Activated T-cell treated with anti-CD3 and anti-CD28 coated beads, Interleukin-2, amount 50 U/mL, for 1 hour (primary cell): ENCODE results near the gene LAPTM5.
A peak's percentile ranks its signal among the peaks of the same experiment; 100 is the strongest.
"Not testable (repeated sequence)": the region's sequence is repeated elsewhere in the genome, so short reads cannot be mapped to it uniquely, and the experiment has no call there.

Experiments used
- DNase-seq: peaks from one replicate; pipeline ENCODE4 v3.0.0-alpha.2; 2020

LAPTM5 gene

DNA sequence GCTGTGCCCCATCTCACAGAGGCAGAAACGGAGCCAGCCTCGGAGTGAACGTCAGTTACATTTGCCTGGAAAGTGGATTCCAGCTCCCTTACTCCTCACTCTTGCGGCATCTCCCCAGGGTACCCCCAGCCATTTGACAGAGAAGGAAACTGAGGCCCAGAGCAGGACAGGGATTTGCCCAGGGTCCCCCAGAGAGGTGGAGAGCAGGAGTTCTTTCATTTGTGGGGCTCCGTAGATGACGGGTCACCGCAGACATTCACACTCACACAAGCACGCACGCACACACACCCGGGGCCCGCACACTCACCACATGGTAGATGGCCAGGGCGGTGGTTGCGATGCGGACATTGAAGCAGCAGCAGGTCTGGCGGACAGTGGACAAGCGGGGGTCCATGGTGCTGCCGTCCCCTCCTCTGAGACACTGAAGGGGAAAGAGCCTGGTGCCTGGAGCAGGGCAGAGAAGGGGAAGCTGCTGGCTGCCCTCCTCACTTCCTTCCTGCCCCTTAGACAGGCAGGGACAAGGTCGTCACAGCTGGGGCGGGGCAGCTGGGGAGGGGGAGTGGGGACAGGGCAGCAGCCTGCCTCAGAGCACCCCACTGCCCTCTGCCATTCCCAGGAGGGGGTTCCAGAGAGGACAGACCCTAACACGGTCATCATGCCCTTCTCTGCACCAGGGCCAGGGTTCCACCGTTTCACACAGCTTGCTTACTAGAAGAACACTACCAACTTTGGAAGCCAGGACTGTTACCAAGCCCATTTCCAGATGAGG is at the start of gene LAPTM5:
Gene LAPTM5, minus strand, starts transcription at position 423 of the 769 bp plus-strand sequence. Its CDS starts 29 bp downstream, at position 394.
- peak; percentile 73 for DNase-seq

GRCh38 chr1:30806381-30807317 is 49.1 kb upstream of the LAPTM5 start:
- no peak for DNase-seq

GRCh38 chr1:30805304-30806003 is 47.9 kb upstream of the LAPTM5 start:
- DNase-seq: no peak

GRCh38 chr1:30804822-30805221 is 47.2 kb upstream of the LAPTM5 start:
- DNase-seq: no peak

DNA sequence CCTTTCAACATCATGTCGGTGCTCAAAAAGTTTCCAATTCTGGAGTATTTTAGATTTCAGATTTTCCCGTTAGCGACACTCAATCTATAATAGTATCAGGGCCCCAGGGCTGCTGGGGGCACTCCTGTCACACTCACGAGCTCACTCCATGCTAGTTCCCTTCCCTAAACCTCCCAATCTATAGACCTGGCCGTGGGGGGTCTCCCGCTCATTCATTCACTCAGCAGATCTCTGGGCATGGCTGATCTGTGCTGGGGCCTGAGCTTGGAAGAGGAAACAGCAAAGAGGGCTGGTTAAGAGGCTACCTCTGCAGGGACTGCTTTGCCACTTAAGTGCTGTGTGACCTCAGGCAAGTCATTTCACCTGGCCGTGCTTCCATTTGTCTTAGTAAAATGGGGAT is 46.8 kb upstream of the LAPTM5 start:
- no peak for DNase-seq

- no peak for DNase-seq
Observed at GRCh38 chr1:30803562-30803961, 46.0 kb upstream of the LAPTM5 start.

DNA sequence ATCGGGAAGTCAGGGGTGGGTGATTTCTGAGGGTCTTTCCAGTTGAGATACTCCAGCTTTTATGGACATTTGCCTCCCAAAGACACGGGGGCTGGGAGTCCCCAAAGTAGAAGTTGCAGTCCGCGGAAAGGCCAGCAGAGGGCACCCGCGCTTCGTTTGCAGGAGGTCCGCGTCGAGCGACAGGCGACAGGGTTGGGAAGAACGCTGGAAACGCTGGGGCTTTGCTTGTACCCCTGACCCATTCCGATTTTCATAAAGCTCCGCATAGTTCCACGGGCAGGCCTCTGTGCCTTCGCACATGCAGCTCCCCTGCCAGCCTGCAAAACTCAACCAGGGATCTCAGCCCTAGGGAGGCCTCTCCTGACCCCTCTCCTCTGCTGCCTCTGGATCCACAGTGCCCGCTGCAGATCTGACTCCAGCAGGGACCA is 44.2 kb upstream of the LAPTM5 start:
- peak; percentile 85 for DNase-seq

- DNase-seq: no peak
Observed at GRCh38 chr1:30799233-30799511, 41.6 kb upstream of the LAPTM5 start.

- DNase-seq: no peak
Observed at GRCh38 chr1:30798389-30799232, 41.0 kb upstream of the LAPTM5 start.

GRCh38 chr1:30795026-30795425 is 37.5 kb upstream of the LAPTM5 start:
- DNase-seq: no peak

DNA sequence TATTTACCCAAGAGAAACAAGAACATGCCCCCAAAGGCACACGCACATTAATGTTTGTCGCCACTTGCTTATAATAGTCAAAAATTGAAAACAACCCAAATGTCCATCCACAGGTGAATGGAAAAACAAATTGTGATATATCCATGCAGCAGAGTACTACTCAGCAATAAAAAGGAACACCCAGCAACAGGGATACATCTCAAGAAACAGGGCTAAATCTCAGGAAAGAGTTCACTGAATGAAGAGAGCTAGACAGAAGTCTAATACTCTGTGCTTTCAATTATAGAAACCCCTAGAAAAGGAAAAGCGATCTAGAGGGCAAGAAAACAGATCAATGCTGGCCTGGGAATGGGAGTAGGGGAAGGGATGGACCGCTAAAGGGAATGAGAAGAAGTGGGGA is 36.7 kb upstream of the LAPTM5 start:
- no peak for DNase-seq

DNA sequence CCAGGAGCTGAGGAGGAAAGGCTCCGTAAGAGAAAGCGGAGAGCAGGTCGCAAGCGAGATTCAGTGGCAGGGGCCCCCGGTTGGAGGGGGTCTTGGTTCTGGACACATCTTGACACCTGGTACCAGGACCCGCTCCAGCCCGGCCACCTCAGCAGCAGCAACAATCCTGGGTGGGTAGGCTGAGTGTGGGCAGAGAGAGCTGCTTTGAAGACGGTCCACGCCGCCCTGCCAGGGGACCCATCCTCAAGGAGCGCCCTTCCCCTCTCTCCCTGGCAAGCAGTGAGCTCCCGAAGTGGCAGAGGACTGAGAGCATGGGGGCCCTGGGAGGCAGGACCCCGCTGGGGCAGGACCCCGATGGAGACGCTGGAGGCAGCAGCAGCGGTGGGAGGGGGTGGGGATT is 35.6 kb upstream of the LAPTM5 start:
- DNase-seq: no peak

DNA sequence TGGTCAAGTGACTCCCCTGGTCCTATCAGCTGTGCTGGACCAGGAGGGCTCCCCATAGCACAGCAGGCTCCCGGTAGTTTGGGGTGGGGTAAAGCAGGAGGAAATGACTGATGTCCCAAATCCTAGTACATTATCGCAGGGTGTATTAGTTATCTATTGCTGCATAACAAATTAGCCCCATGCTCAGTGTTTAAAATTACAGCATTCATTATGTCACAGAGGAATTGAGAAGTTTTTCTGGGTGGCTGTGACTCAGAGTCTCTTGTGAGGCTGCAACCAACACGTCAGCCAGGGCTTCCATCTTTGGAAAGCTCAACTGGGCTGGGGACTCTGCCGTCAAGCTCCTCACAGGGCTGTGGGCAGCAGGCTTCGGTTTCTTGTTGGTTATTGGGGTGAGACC is 34.3 kb upstream of the LAPTM5 start:
- DNase-seq: no peak

GRCh38 chr1:30790850-30791778 is 33.5 kb upstream of the LAPTM5 start:
- no peak for DNase-seq

- not testable (repeated sequence) for DNase-seq
Observed at GRCh38 chr1:30790256-30790525, 32.6 kb upstream of the LAPTM5 start.

DNA sequence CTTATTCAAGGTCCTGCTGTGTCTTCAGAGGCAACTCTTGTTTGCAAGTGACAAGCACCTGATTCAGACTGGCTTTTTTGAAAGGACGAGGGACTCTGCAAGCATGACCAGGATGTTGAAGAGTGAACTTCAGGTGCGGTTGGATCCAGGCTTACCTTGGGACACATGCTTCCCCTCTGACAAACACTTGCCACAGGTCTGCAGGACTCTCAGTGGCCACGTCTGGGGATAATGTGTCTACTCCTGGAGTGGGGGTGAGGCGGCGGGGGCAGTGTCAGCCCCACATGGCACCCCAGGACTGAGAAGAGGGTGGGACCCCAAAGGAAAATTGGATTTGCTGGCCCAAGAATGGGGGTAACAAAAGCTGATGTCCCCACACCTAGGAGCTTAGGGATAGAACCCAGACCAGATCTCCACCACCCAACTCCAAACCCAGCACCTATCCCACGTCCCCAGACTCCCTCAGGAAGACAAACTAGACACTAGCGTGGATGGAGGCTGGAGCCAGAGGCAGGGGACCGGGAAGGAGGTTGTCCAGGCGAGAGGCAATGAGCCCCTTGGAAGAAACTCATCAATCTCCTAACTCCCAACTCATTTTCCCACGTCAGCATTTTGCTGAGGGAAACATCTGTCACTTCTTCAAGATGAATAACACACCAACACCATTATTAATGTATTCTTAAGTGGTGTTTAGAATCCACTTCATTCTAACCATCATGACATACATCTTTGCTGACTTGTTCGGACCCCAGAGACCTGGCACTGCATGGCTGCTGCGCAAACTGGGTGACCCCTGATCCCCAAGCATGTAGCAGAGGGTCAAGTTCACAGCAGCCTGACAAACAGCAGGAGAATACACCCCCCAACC is 32.0 kb upstream of the LAPTM5 start:
- DNase-seq: no peak

GRCh38 chr1:30788580-30789387 is 31.2 kb upstream of the LAPTM5 start:
- DNase-seq: no peak

DNA sequence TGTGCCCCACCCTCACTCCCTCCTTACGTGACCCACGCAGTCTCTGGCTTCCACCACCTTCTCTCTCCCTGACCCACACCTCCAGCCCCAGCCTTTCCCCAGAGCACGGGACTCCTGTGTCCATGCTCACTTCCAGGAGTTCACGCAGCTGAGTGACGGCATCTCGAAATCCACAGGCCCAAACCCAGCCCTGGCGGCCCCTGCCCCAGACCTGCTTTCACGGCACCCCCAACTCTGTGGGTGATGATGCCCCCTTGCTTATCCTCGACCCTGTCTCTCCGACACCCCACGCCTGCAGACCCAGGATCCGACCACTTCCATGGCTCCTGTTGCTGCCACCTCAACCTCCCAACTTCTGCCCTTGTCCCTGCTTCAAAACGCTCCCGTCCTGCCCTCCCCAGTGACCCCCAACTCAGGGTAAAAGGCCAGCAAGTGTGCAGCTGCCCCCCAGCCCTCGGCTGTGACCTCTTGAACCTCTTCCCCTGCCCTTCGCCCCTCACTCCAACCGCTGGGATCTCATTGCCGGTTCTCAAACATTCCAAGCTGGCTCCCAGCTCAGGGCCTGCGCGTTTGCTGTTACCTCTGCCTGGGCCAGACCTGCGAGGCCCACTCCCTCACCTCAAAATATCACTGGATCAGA is 30.4 kb upstream of the LAPTM5 start:
- no peak for DNase-seq

- DNase-seq: no peak
Observed at GRCh38 chr1:30787266-30787665, 29.7 kb upstream of the LAPTM5 start.
